Measurements from ENCODE around the gene NKX2-1. TPM values are rescaled to one million over a fixed set of nuclear protein-coding genes. Genes with fewer than 3 reads are reported as not detected.

NKX2-1 gene
- total RNA-seq, 3 donors from 2014 or later (not counting 1 experiment from before 2014, with no cell fraction given) = not detected

DNA sequence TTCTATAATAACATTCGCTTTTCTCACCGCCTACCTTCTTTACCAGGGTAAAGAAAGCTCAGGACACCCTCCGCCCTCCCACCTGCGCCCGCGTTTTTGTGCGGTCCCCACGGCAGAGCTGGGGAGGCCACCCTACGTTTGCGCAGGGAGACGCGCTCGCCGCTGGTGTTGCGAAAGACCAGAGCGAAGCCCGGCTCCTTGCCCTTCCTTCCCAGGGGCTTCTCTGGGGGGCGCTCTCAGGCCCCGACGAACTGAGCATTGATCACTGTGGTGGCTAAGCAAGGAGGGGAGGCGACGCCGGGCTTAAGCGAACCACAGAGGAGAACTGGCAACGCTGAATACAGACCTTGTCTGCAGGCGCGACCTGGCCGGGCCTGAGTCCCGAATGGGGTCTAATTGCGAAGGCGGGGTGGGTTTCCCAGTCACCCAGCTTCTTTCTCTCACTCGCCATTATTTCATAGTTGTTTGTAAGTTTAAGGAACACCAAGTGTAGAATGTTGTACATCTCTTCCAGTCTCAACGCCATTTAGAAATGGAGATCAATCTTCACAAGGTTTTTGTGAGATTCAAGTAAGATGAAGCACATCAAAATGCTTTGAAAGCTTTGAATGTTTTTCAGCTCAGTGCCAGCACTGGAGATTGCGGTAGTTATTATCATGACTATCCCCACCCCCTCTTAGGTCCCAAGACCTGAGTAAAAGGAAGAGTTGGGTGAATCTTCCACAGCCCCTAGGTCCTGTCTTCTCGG, 1.7 kb upstream of the NKX2-1 start:
- Mint-ChIP-seq H3K27ac (no peak overlapping the region), H3K9me3 (no peaks in the 10 kb centered on the region), H3K4me3 (no peak overlapping the region), H3K4me1 (no peaks in the 10 kb centered on the region), H3K36me3 (peaks cover 8% of the 10 kb centered on the region), H3K27me3 (ENCODE audit: low read depth in 2 of 2) (peaks cover 49 to 51% of the 10 kb centered on the region in 2 donors)
- TF ChIP-seq, protein P1, sequence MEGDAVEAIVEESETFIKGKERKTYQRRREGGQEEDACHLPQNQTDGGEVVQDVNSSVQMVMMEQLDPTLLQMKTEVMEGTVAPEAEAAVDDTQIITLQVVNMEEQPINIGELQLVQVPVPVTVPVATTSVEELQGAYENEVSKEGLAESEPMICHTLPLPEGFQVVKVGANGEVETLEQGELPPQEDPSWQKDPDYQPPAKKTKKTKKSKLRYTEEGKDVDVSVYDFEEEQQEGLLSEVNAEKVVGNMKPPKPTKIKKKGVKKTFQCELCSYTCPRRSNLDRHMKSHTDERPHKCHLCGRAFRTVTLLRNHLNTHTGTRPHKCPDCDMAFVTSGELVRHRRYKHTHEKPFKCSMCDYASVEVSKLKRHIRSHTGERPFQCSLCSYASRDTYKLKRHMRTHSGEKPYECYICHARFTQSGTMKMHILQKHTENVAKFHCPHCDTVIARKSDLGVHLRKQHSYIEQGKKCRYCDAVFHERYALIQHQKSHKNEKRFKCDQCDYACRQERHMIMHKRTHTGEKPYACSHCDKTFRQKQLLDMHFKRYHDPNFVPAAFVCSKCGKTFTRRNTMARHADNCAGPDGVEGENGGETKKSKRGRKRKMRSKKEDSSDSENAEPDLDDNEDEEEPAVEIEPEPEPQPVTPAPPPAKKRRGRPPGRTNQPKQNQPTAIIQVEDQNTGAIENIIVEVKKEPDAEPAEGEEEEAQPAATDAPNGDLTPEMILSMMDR (IDR thresholded peaks at IDR 0.05) = no peak
- no peak overlapping the region for H3K27ac ChIP-seq (ENCODE audit: low read length)
- no peaks in the 10 kb centered on the region for H3K4me1 ChIP-seq (ENCODE audit: control insufficient read depth, insufficient read depth, low read length)
- no peak overlapping the region for H3K4me3 ChIP-seq (ENCODE audit: low read length)
- no peak for DNase-seq
- ATAC-seq = no peak
- H3K36me3 ChIP-seq (ENCODE audit: control insufficient read depth, insufficient read depth, low read length) = no peaks in the 10 kb centered on the region
- intact Hi-C loops (cut with micrococcal nuclease) = no loop called here
- peaks cover 14% of the 10 kb centered on the region for H3K9me3 ChIP-seq (ENCODE audit: control insufficient read depth, insufficient read depth, low read length)
- 8% methylated on average over 35 of the region's 35 CpGs for WGBS (ENCODE audit: insufficient coverage)
- H3K27me3 ChIP-seq (ENCODE audit: control insufficient read depth, insufficient read depth, low read length) = peaks cover 47% of the 10 kb centered on the region

DNA sequence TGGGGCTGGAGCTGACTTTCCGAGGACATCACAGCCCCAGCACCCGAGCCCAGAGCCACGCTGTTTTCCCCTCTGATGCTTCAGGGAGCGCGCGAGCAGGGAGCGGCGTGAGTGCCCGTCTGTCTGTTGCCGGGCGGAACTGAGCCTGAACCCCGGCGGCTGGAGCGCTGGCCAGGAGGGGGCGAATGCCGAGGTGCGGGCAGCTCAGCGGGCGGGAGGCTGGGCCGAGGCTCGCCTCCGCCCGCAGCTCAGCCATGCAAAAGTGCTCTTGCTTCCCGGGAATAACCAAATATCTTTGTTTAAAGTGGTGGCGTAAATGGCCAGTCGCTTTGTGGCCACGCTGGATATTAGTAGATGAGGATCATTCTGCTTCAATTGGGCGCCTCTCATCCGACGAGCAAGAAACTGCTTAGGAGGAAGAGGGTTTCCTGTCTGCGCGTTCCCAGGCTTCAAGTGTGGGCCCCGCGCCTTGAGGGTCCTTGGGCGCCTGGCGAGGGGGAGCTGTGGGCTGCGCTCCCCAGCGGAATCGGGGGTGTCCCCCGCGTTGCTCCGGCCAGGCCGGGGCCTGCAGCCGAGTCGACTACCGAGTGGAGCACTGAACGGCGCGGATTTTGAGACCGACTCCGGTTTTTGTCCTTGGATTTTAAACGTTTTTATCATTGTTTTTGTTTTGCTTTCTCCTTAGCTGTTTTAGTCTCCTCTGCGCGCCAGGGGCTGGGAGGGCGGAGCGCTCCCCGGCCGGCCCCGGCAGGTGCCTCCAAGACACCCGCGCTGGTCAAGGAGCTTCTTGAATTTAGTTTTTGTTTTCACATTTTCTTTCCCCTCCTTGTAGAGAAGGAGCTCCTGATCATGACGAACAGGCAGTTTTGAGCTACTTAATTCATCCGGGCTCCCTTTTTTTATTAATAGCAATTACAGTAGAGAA, 831 bp upstream of the NKX2-1 start:
- 4% methylated on average over 61 of the region's 63 CpGs for WGBS (ENCODE audit: insufficient coverage)
- peaks cover 13% of the 10 kb centered on the region for H3K9me3 ChIP-seq (ENCODE audit: control insufficient read depth, insufficient read depth, low read length)
- H3K27ac ChIP-seq (ENCODE audit: low read length) = no peak overlapping the region

DNA sequence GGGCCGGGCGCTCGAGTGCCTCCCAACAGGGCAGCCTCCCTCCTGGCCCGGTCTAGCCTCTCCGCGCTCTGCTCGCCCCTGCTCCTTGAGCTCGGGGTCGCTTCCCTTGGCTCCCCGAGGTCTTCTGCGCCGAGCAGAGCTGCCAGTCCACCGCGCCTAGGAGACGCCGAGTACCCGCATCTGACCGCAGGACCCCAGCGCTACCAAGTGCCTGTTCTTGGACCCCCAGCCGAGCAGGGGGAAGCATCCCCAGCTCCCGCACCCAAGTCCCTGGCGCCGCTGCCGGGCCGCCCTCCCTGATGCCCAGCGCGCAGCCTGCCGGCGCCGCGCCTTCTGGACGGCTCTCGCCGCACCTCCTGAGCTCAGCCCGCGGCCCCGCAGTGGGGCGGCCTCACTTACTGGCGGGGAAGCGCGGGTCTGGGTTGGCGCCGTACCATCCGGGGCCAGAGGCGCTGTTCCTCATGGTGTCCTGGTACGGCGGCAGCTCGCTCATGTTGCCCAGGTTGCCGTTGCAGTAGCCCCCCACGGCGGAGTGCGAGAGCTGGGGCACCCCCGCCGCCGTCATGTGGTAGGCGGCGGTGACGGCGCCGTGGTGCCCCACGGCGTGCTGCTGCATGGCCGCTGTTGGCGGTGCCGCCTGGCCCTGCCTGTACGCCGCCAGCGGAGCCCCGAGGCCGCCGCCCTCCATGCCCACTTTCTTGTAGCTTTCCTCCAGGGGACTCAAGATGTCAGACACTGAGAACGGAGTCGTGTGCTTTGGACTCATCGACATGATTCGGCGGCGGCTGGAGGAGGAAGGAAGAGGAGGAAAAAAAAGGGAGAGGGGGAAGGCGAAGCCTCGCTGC, 1.2 kb downstream of the NKX2-1 start:
- intact Hi-C loops (cut with micrococcal nuclease) = no loop called here
- Mint-ChIP-seq H3K36me3 (peaks cover 7% of the 10 kb centered on the region), H3K27me3 (ENCODE audit: low read depth in 2 of 2) (peaks cover 50 to 60% of the 10 kb centered on the region in 2 donors), H3K9me3 (peaks cover 0 to 5% of the 10 kb centered on the region in 2 donors), H3K4me3 (no peak overlapping the region), H3K4me1 (no peaks in the 10 kb centered on the region), H3K27ac (no peak overlapping the region)
- Histone ChIP-seq H3K27ac (ENCODE audit: low read length) (no peak overlapping the region), H3K4me1 (ENCODE audit: control insufficient read depth, insufficient read depth, low read length) (no peaks in the 10 kb centered on the region), H3K36me3 (ENCODE audit: control insufficient read depth, insufficient read depth, low read length) (no peaks in the 10 kb centered on the region), H3K27me3 (ENCODE audit: control insufficient read depth, insufficient read depth, low read length) (peaks cover 36% of the 10 kb centered on the region), H3K9me3 (ENCODE audit: control insufficient read depth, insufficient read depth, low read length) (peaks cover 5% of the 10 kb centered on the region), H3K4me3 (ENCODE audit: low read length) (no peak overlapping the region)
- DNase-seq (no peak), ATAC-seq (no peak)
- 5% methylated on average over 79 of the region's 79 CpGs for WGBS (ENCODE audit: insufficient coverage)
- TF ChIP-seq, protein P1 (IDR thresholded peaks at IDR 0.05) = no peak

More for the DNA sequence above, 831 bp upstream of the NKX2-1 start:
- Mint-ChIP-seq H3K4me1 (no peaks in the 10 kb centered on the region), H3K9me3 (peaks cover 0 to 2% of the 10 kb centered on the region in 2 donors), H3K27ac (no peak overlapping the region), H3K4me3 (no peak overlapping the region), H3K36me3 (peaks cover 5% of the 10 kb centered on the region), H3K27me3 (ENCODE audit: low read depth in 2 of 2) (peaks cover 48 to 51% of the 10 kb centered on the region in 2 donors)
- H3K27me3 ChIP-seq (ENCODE audit: control insufficient read depth, insufficient read depth, low read length) = peaks cover 39% of the 10 kb centered on the region
- no peaks in the 10 kb centered on the region for H3K4me1 ChIP-seq (ENCODE audit: control insufficient read depth, insufficient read depth, low read length)
- intact Hi-C loops (cut with micrococcal nuclease) = no loop called here
- no peak overlapping the region for H3K4me3 ChIP-seq (ENCODE audit: low read length)
- DNase-seq (no peak), ATAC-seq (no peak)
- no peaks in the 10 kb centered on the region for H3K36me3 ChIP-seq (ENCODE audit: control insufficient read depth, insufficient read depth, low read length)
- TF ChIP-seq, protein P1 (IDR thresholded peaks at IDR 0.05) = no peak
